GM23248 (cell line): ENCODE results near the gene TSPAN32. TPM values are rescaled to one million over a fixed set of nuclear protein-coding genes. Genes with fewer than 3 reads are reported as not detected.
"Not testable (repeated sequence)": the region's sequence is repeated elsewhere in the genome, so short reads cannot be mapped to it uniquely, and the experiment has no call there.

ENCODE experiments used
- DNase-seq: peaks from one replicate; pipeline ENCODE4 v3.0.0-alpha.2; 2015
- H2AFZ ChIP-seq: fragments of 200-600 bp; sonication (generic); 2 replicates; pipeline ENCODE4 v1.6.1; 2016; ENCODE audit warnings: antibody characterized with exemption
- H3F3A ChIP-seq: fragments of 200-600 bp; sonication (generic); 2 replicates; pipeline ENCODE4 v1.6.1; 2016; ENCODE audit warnings: mild to moderate bottlenecking, antibody characterized with exemption, mixed run types; ENCODE audit not compliant: insufficient read depth
- H3K27ac ChIP-seq: fragments of 200-600 bp; sonication (generic); 2 replicates; pipeline ENCODE4 v1.5.1; 2016; ENCODE audit warnings: mild to moderate bottlenecking
- H3K27me3 ChIP-seq: fragments of 200-600 bp; sonication (generic); replicated peaks from 2 replicates; pipeline ENCODE4 v1.6.1; 2016; ENCODE audit warnings: mild to moderate bottlenecking; ENCODE audit not compliant: insufficient read depth
- H3K36me3 ChIP-seq: fragments of 200-600 bp; sonication (generic); 2 replicates; pipeline ENCODE4 v1.6.1; 2016; ENCODE audit warnings: low read depth, mild to moderate bottlenecking
- H3K4me1 ChIP-seq: fragments of 200-600 bp; sonication (generic); 2 replicates; pipeline ENCODE4 v1.6.1; 2016; ENCODE audit warnings: mild to moderate bottlenecking; ENCODE audit not compliant: insufficient read depth
- H3K4me2 ChIP-seq: fragments of 200-600 bp; sonication (generic); one replicate; pipeline ENCODE4 v1.6.1; 2016; ENCODE audit warnings: mild to moderate bottlenecking; ENCODE audit not compliant: unreplicated experiment
- H3K4me3 ChIP-seq: fragments of 200-600 bp; sonication (generic); 2 replicates; pipeline ENCODE4 v1.5.1; 2016; ENCODE audit warnings: mild to moderate bottlenecking
- H3K79me2 ChIP-seq: fragments of 200-600 bp; sonication (generic); 2 replicates; pipeline ENCODE4 v1.6.1; 2016; ENCODE audit warnings: mild to moderate bottlenecking; ENCODE audit not compliant: insufficient read depth
- H3K9ac ChIP-seq: fragments of 200-600 bp; sonication (generic); 2 replicates; pipeline ENCODE4 v1.6.1; 2016; ENCODE audit warnings: mild to moderate bottlenecking
- H3K9me2 ChIP-seq: fragments of 200-600 bp; sonication (generic); 2 replicates; pipeline ENCODE4 v1.6.1; 2016; ENCODE audit warnings: mixed run types, mild to moderate bottlenecking, moderate library complexity; ENCODE audit not compliant: insufficient read depth
- H3K9me3 ChIP-seq: fragments of 200-600 bp; sonication (generic); one replicate; pipeline ENCODE4 v1.6.1; 2017; ENCODE audit warnings: low read depth
- H4K20me1 ChIP-seq: fragments of 200-600 bp; sonication (generic); 2 replicates; pipeline ENCODE4 v1.6.0; 2016; ENCODE audit not compliant: insufficient read depth
- EZH2 ChIP-seq: fragments of 200-600 bp; sonication (generic); IDR thresholded peaks from 2 replicates; pipeline ENCODE4 v1.6.1; 2018; ENCODE audit warnings: antibody characterized with exemption, mild to moderate bottlenecking; ENCODE audit not compliant: insufficient read depth, poor library complexity, severe bottlenecking
- EZH2phosphoT487 ChIP-seq: fragments of 200-600 bp; sonication (generic); IDR thresholded peaks from 2 replicates; pipeline ENCODE4 v1.6.1; 2018; ENCODE audit warnings: antibody characterized with exemption, moderate library complexity, mild to moderate bottlenecking, low read depth; ENCODE audit not compliant: insufficient read depth
- WGBS, 2 experiments: methylation state at CpG; one replicate each; pipeline ENCODE4 v1.1.6; 2015 to 2017; ENCODE audit warnings: low lambda C conversion rate in 2 of 2, low coverage in 1 of 2; ENCODE audit errors: missing lambda C conversion rate in 2 of 2; 5-methylcytosine and 5-hydroxymethylcytosine counted together
- in situ Hi-C: fragments of 300-500 bp; cut with MboI; formaldehyde crosslinking; loops from 2 replicates; pipeline ENCODE4 v1.15.0; 2020
- polyA plus RNA-seq: library from polyadenylated mRNA; unstranded; fragments of >200 nt; fragmentation: Nextera tagmentation; extraction: Ambion mirVana; gene quantifications from 2 replicates; pipeline ENCODE4 v1.2.1, GENCODE V29; 2016
- total RNA-seq: library from RNA; depleted of rRNA; stranded (reverse); fragments of >200 nt; shearing (Covaris generic); gene quantifications from 2 replicates; pipeline ENCODE4 v1.2.3, GENCODE V29; 2014

The TSPAN32 gene
- total and polyA plus RNA-seq, 2 experiments from 2014 or later, result not detected

GRCh38 chr11:2348986-2349385 lies 47.2 kb downstream of the TSPAN32 start:
- no peak overlapping the region for H3K9ac ChIP-seq
- no peaks in the 10 kb centered on the region for H3K27me3 ChIP-seq
- no peak for TF ChIP-seq EZH2phosphoT487
- WGBS, 2 experiments, result 93 to 100% methylated on average over 1 of the region's 1 CpG
- in situ Hi-C loops, result no loop called here
- no peaks in the 10 kb centered on the region for H3K9me3 ChIP-seq
- H3K9me2 ChIP-seq, result no peaks in the 10 kb centered on the region
- no peaks in the 10 kb centered on the region for H3K4me1 ChIP-seq
- peak; percentile 35 for DNase-seq
- no peaks in the 10 kb centered on the region for H3K36me3 ChIP-seq
- no peak overlapping the region for H2AFZ ChIP-seq
- H4K20me1 ChIP-seq, result no peaks in the 10 kb centered on the region
- H3F3A ChIP-seq, result peaks cover 9% of the 10 kb centered on the region
- H3K4me3 ChIP-seq, result no peak overlapping the region
- no peak overlapping the region for H3K27ac ChIP-seq
- no peaks in the 10 kb centered on the region for H3K79me2 ChIP-seq
- no peak overlapping the region for H3K4me2 ChIP-seq

- peaks cover 11% of the 10 kb centered on the region; the same call in 1 of the 2 replicates for H3K4me1 ChIP-seq
- H3K27ac ChIP-seq, result no peak overlapping the region
- no peak overlapping the region for H3K4me2 ChIP-seq
- WGBS, 2 experiments, result 48 to 49% methylated on average over 3 of the region's 3 CpGs
- no peak overlapping the region for H2AFZ ChIP-seq
- in situ Hi-C loops, result no loop called here
- no peak for DNase-seq
- peaks cover 9% of the 10 kb centered on the region for H3F3A ChIP-seq
- H3K9me3 ChIP-seq, result no peaks in the 10 kb centered on the region
- no peaks in the 10 kb centered on the region for H4K20me1 ChIP-seq
- H3K9ac ChIP-seq, result no peak overlapping the region
- TF ChIP-seq EZH2, result no peak
- no peak for TF ChIP-seq EZH2phosphoT487
- H3K4me3 ChIP-seq, result no peak overlapping the region
- H3K79me2 ChIP-seq, result no peaks in the 10 kb centered on the region
- no peaks in the 10 kb centered on the region for H3K9me2 ChIP-seq
- H3K27me3 ChIP-seq, result no peaks in the 10 kb centered on the region
- no peaks in the 10 kb centered on the region for H3K36me3 ChIP-seq
Observed at GRCh38 chr11:2351701-2352100, 49.9 kb downstream of the TSPAN32 start.

GRCh38 chr11:2352420-2352819 lies 50.6 kb downstream of the TSPAN32 start:
- peaks cover 11% of the 10 kb centered on the region; the same call in 1 of the 2 replicates for H3K4me1 ChIP-seq
- 80 to 86% methylated on average over 4 of the region's 4 CpGs for WGBS, 2 experiments
- no peak overlapping the region for H3K4me2 ChIP-seq

GRCh38 chr11:2355000-2355644 lies 53.3 kb downstream of the TSPAN32 start:
- peak; percentile 58 for DNase-seq
- Histone ChIP-seq H3K9me3 (no peaks in the 10 kb centered on the region), H4K20me1 (no peaks in the 10 kb centered on the region), H3K36me3 (no peaks in the 10 kb centered on the region), H3K9ac (no peak overlapping the region), H3K27ac (peak overlapping the region; percentile 24; the same call in 1 of the 2 replicates), H2AFZ (no peak overlapping the region; the same call in 1 of the 2 replicates), H3K4me3 (no peak overlapping the region), H3K79me2 (no peaks in the 10 kb centered on the region), H3K9me2 (no peaks in the 10 kb centered on the region), H3K4me2 (peak overlapping the region; percentile 7), H3K4me1 (peaks cover 11% of the 10 kb centered on the region; the same call in 1 of the 2 replicates), H3F3A (no peaks in the 10 kb centered on the region), H3K27me3 (no peaks in the 10 kb centered on the region)
- TF ChIP-seq EZH2 (no peak), EZH2phosphoT487 (no peak)
- in situ Hi-C loops, result no loop called here
- 50 to 52% methylated on average over 7 of the region's 7 CpGs for WGBS, 2 experiments

More at GRCh38 chr11:2352420-2352819, 50.6 kb downstream of the TSPAN32 start:
- TF ChIP-seq EZH2phosphoT487 (no peak), EZH2 (no peak)
- Histone ChIP-seq H3K27me3 (no peaks in the 10 kb centered on the region), H4K20me1 (no peaks in the 10 kb centered on the region), H2AFZ (no peak overlapping the region), H3K27ac (no peak overlapping the region), H3K9me3 (no peaks in the 10 kb centered on the region), H3K4me3 (no peak overlapping the region), H3F3A (peaks cover 9% of the 10 kb centered on the region), H3K9me2 (no peaks in the 10 kb centered on the region), H3K9ac (no peak overlapping the region), H3K79me2 (no peaks in the 10 kb centered on the region), H3K36me3 (no peaks in the 10 kb centered on the region)
- in situ Hi-C loops, result no loop called here
- no peak for DNase-seq

- Histone ChIP-seq H3K4me3 (no peak overlapping the region), H3K4me2 (no peak overlapping the region), H3K27me3 (no peaks in the 10 kb centered on the region), H3K27ac (no peak overlapping the region), H3K36me3 (no peaks in the 10 kb centered on the region), H2AFZ (no peak overlapping the region), H4K20me1 (no peaks in the 10 kb centered on the region), H3K79me2 (no peaks in the 10 kb centered on the region), H3K9me3 (no peaks in the 10 kb centered on the region), H3K9ac (no peak overlapping the region), H3K4me1 (peaks cover 11% of the 10 kb centered on the region; the same call in 1 of the 2 replicates), H3F3A (no peaks in the 10 kb centered on the region), H3K9me2 (no peaks in the 10 kb centered on the region)
- no peak for DNase-seq
- in situ Hi-C loops, result no loop called here
- WGBS, 2 experiments, result 47 to 57% methylated on average over 7 to 8 of the region's 8 CpGs
- TF ChIP-seq EZH2 (no peak), EZH2phosphoT487 (no peak)
Observed at GRCh38 chr11:2357246-2357645, 55.4 kb downstream of the TSPAN32 start.

- H3K4me1 ChIP-seq, result peaks cover 11% of the 10 kb centered on the region; the same call in 1 of the 2 replicates
- H3K27me3 ChIP-seq, H3K79me2 ChIP-seq, H4K20me1 ChIP-seq, H3F3A ChIP-seq, H2AFZ ChIP-seq, DNase-seq, H3K4me3 ChIP-seq, H3K9me3 ChIP-seq, H3K36me3 ChIP-seq, H3K4me2 ChIP-seq, H3K9me2 ChIP-seq, H3K27ac ChIP-seq, H3K9ac ChIP-seq, in situ Hi-C loops: not testable (repeated sequence)
- WGBS, 2 experiments, result 80 to 82% methylated on average over 13 of the region's 13 CpGs
Observed at GRCh38 chr11:2357651-2358050, 55.8 kb downstream of the TSPAN32 start.
